HG02981 (cell line): ENCODE measurements around the gene AMMECR1L.
A peak's percentile ranks its signal among the peaks of the same experiment; 100 is the strongest.
"Not testable (repeated sequence)": the region's sequence is repeated elsewhere in the genome, so short reads cannot be mapped to it uniquely, and the experiment has no call there.

ENCODE experiments used
- ATAC-seq: cut with Tn5 transposase; IDR thresholded peaks from one replicate; pipeline ENCODE4 v1.9.1; 2021; ENCODE audit warnings: mild to moderate bottlenecking, moderate library complexity; ENCODE audit not compliant: unreplicated experiment

AMMECR1L gene

GRCh38 chr2:127885780-127886592 lies at the start of gene AMMECR1L:
Gene AMMECR1L (minus strand): TSS chr2:127885956. CDS start chr2:127874234, 11,722 bp downstream.
- ATAC-seq, result peak; percentile 87

- no peak for ATAC-seq
Observed at GRCh38 chr2:127935337-127935736, 49.6 kb upstream of the AMMECR1L start.

DNA sequence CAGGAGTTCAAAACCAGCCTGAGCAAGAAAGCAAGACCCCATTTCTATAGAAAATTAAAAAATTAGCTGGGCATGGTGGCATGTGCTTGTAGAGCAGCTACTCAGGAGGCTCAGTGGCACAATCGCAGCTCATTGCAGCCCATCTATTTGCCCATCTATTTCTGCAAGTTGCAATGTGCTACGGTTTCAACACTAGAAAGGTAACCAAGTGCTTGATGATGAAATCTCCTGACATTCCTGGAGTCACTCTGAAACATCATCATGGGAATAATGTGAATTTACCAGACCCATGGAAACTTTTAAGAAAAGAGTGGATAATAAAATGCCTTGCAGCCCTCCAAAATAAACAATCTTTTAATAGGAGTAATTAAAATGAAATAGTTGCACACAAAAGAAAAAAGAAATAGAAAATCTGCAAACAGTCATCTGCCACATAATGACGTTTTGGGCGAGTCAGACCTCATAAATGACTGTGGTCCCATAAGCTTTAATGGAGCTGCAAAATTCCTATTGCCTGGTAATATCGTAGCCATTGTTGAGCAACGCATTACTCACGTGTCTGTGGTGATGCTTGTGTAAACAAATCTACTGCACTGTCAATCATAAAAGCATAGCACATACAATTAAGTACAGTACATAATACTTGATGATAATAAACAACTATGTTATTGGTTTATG lies 46.6 kb upstream of the AMMECR1L start:
- ATAC-seq, result no peak

GRCh38 chr2:127929449-127929848 lies 43.7 kb upstream of the AMMECR1L start:
- ATAC-seq, result no peak

GRCh38 chr2:127927384-127927783 lies 41.6 kb upstream of the AMMECR1L start:
- no peak for ATAC-seq

DNA sequence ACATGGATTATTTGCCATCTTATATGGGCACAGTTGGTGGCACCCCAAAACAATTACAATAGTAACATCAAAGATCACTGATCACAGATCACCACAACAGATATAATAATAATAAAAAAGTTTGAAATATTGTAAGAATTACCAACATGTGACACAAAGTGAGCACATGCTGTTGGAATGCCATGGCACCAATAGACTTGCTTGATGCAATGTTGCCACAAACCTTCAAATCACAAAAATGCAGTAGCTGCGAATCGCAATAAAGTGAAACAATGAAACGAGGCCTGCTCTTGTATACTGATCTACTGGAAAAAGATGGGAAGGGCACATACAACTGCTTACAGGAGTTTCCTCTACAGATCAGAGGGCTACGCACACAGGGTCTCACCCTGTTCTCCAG lies 32.2 kb upstream of the AMMECR1L start:
- no peak for ATAC-seq

DNA sequence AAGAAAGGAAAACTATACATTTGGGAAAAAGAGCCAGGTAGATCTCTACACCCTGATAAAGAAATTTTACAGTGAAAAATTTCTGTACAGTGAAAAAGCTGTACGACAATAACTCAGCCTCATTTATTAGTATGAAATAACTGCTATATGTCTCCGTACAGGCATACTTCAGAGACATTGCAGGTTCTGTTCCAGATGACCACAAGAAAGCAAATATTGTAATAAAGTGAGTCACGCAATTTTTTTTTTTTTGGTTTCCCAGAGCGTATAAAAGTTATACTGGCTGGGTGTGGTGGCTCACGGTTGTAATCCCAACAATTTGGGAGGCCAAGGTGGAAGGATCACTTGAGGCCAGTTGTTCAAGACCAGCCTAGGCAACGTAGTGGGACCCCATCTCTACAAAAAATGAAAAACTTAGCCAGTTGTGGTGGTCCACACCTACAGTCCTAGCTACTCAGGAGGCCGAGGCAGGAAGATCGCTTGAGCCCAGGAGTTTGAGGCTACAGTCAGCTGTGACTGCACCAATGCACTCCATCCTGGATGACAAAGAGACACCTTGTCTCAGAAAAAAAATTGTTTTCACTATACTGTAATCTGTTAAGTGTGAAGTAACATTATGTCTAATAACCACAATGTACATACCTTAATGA lies 28.2 kb upstream of the AMMECR1L start:
- no peak for ATAC-seq

GRCh38 chr2:127911737-127912136 lies 26.0 kb upstream of the AMMECR1L start:
- no peak for ATAC-seq

GRCh38 chr2:127910415-127910814 lies 24.7 kb upstream of the AMMECR1L start:
- ATAC-seq, result no peak

- no peak for ATAC-seq
Observed at GRCh38 chr2:127909019-127909418, 23.3 kb upstream of the AMMECR1L start.

GRCh38 chr2:127907733-127908400 lies 22.1 kb upstream of the AMMECR1L start:
- not testable (repeated sequence) for ATAC-seq

- ATAC-seq, result no peak
Observed at GRCh38 chr2:127906206-127906926, 20.6 kb upstream of the AMMECR1L start.

DNA sequence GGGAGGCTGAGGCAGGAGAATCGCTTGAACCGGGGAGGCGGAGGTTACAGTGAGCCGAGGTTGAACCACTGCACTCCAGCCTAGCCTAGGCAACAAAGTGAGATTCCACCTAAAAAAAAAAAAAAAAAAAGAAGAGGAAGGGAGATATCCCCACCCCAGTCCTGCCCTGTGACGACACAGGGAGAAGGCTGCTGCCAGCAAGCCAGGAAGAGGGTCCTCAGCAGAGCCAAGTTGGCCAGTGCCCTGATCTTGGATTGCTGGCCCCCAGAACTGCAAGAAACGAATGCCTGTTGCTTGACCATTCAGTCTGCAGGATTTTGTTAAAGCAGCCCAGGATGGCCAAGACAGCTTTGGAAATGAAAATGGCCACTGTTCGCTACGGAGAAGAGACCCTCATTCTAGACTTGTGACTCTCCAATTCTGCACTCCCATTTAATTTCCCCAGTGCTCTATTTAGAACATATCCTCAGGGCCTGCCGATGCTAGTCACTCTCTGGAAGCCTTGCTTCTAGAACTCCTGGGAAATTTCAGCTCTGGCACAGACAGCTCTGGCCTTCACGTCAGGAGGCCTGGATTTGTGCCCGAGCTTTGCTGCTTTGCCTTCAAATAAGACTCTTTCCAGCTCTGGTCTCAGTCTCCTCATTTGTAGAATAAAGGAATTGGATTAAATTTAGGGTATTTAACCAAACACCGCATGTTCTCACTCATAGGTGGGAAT lies 15.7 kb upstream of the AMMECR1L start:
- no peak for ATAC-seq

DNA sequence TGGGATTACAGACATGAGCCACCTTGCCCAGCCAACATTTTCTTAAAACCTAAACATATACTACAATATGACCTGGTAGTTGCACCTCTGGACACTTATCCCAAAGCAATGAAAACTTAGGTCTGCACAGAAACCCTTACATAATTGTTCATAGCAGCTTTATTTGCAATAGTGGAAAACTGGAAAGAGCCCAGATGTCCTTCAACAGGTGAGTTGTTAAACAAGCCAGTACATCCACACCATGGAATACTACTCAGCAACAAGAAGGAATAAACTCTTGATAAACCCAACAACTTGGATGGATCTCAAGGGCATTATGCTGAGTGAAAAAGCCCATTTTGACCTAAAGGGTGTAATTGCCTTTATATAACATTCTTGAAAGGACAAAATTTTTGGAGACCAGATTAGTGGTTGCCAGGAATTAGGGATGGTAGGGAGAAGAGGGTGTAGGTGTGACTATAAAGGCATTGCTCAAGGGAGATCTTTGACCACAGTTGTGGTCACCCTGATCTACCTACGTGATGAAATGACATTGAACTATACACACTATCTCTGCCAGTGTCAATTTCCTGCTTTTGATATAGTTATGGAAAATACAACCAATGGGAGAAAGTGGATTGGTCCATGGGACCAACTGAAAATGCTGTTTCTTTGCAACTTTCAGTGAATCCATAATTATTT lies 11.9 kb upstream of the AMMECR1L start:
- ATAC-seq, result no peak

GRCh38 chr2:127893494-127893893 lies 7.7 kb upstream of the AMMECR1L start:
- no peak for ATAC-seq

DNA sequence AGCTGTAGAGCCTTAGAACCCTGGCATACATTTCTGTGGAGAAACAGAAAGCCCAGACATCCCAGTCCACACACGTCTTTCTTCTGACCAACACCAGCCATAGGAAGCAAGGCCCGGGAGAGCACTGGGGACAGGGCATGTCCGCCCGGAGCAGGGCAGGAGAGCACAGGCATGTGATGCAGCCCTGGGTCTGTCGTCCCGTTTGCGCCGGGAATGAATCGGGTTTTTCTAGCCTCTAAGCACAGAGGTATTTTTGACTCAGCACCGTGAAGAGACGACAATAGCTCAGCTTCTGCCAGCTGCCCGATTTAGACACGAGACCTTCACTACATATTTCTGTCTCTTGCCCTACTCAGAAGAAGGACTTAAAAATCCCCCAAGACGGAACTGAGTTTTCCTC lies 7.3 kb upstream of the AMMECR1L start:
- no peak for ATAC-seq

DNA sequence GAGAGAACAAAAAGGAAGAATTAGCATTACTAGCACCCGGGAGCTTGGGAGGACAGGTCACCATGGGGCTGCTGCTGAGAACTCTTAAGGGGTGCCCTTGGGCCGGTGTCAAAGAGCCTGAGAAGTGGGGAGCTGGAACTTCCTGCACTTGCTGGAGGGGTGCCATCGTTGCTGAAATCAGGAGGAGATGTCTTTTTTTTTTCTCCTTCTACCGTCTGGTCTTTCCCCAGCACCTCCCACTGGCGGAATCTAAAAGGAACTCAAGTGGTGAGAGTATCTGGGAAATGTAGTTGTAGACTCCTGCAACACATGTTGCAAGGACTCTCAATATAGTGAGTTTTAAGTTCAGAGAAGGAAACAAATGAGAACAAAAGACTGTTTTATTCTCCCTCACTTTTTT lies 6.1 kb upstream of the AMMECR1L start:
- no peak for ATAC-seq

- ATAC-seq, result not testable (repeated sequence)
Observed at GRCh38 chr2:127890756-127891155, 5.0 kb upstream of the AMMECR1L start.

- ATAC-seq, result no peak
Observed at GRCh38 chr2:127888772-127889171, 3.0 kb upstream of the AMMECR1L start.
